Lower leg skin (tissue), 4 donors: Measurements from ENCODE around the gene FGD6. TPM values are rescaled to one million over a fixed set of nuclear protein-coding genes. Genes with fewer than 3 reads are reported as not detected.

Experiments used
- DNase-seq, 2 donors: peaks; one replicate each; pipeline ENCODE4 v3.0.0-alpha.2; 2019; ENCODE audit warnings: low spot score in 2 of 2
- H3K4me3 ChIP-seq: fragments of 200-600 bp; sonication (generic); 2 replicates; pipeline ENCODE4 v1.5.1; 2017; ENCODE audit warnings: mild to moderate bottlenecking, low read depth; ENCODE audit not compliant: poor library complexity, severe bottlenecking
- CTCF ChIP-seq, 3 donors: fragments of 450-650 bp; IDR thresholded peaks; one replicate each; pipeline ENCODE4 v1.5.1; 2016; ENCODE audit warnings: antibody characterized with exemption in 3 of 3, mild to moderate bottlenecking in 3 of 3, moderate library complexity in 2 of 3
- POLR2A ChIP-seq, 2 donors: fragments of 450-650 bp; IDR thresholded peaks; one replicate each; pipeline ENCODE4 v1.6.1; 2016 to 2017; ENCODE audit warnings: antibody characterized with exemption in 2 of 2, mild to moderate bottlenecking in 1 of 2, moderate library complexity in 1 of 2
- WGBS, 2 donors: methylation state at CpG; one replicate each; pipeline ENCODE4 v1.1.5; 2018; 5-methylcytosine and 5-hydroxymethylcytosine counted together
- intact Hi-C: fragments of 100-400 bp; cut with DNase I; formaldehyde crosslinking; loops from one replicate; pipeline ENCODE4 v1.15.0; 2023; ENCODE audit warnings: low total_unique reads
- total RNA-seq, 4 donors: library from RNA; depleted of rRNA; stranded (reverse); fragments of >200 nt; gene quantifications; one replicate each; pipeline ENCODE4 v1.1.0, GENCODE V29; 2016

Gene FGD6
- total RNA-seq, 4 donors from 2014 or later = 13.9 to 19.1 (median 14.7) TPM

- intact Hi-C loops = no loop called here
- no peak for TF ChIP-seq CTCF (IDR thresholded peaks at IDR 0.05)
- TF ChIP-seq POLR2A (IDR thresholded peaks at IDR 0.05) = no peak
- DNase-seq = no peak
- 91 to 92% methylated on average over 4 of the region's 4 CpGs for WGBS, 2 donors
- H3K4me3 ChIP-seq = no peak overlapping the region
Measured at GRCh38 chr12:95220190-95220589, 2.9 kb upstream of the FGD6 start.

GRCh38 chr12:95218150-95219133 lies 1.2 kb upstream of the FGD6 start:
- peak overlapping the region; percentile 79 for H3K4me3 ChIP-seq
- intact Hi-C loops = loop anchor here (5.0 kb wide), 1 partner anchor 581 kb away; no protein-coding TSS in a partner anchor
- no peak for TF ChIP-seq CTCF (IDR thresholded peaks at IDR 0.05)
- TF ChIP-seq POLR2A (IDR thresholded peaks at IDR 0.05) = no peak
- 1 to 2% methylated on average over 33 to 35 of the region's 35 CpGs for WGBS, 2 donors
- DNase-seq = peak in 1 of 2 donors; percentile 82

DNA sequence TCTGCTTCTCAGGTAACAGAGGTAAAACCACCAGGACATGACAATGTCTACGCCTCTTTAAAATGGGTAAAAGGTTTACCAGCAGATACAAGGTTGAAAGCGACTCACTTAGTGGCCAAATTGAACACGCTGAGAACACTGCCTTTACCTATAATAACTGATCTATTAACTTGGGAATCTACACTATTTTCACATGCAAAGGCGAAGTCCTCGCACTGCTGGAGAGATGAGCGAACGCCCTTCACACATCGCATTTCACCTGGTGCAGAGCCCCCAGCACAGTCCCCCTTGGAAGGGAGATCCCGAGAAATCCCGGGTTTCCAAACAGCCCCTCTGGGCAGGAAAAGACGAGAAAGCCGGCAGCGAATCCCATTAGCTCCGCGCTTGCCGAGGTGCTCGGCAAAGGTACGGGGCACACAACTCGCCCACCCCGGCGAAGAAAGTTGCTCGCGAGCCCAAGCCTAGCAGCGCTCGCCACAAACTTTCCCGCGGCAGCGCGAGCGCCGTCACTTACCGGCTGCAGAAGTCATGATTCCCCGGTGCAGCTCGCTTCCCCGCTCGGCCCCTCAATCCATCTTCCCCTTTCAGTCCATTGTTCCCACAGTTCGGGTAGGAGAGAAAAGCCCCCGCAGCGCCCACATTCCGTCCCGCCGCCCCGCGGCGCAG lies 423 bp downstream of the FGD6 start:
- intact Hi-C loops = loop anchor here (5.0 kb wide), 1 partner anchor 580 kb away; no protein-coding TSS in a partner anchor
- no peak for DNase-seq
- TF ChIP-seq POLR2A (IDR thresholded peaks at IDR 0.05) (no peak), CTCF (IDR thresholded peaks at IDR 0.05) (no peak)
- 1% methylated on average over 24 to 44 of the region's 45 CpGs for WGBS, 2 donors
- peak overlapping the region; percentile 81 for H3K4me3 ChIP-seq

DNA sequence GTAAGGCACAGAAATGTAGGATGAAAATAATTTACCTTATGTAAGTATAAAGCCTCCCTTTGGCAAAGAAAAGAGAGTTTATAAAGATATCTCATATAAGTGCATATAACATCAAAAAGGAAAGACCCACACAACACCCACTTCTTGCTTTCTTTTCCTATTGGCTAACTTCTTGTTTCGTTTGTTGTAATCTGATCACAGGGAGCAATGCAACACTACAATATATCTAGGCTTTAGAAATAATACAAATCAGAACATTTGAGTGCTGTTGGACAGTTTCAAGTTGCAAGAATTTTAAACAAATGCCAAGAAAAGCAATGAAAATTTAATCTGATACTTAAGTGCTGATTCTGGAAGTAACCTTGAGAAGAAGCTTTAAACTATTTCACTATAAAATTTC lies 1.3 kb downstream of the FGD6 start:
- TF ChIP-seq POLR2A (IDR thresholded peaks at IDR 0.05) = no peak
- TF ChIP-seq CTCF (IDR thresholded peaks at IDR 0.05) = no peak
- H3K4me3 ChIP-seq = no peak overlapping the region
- intact Hi-C loops = loop anchor here (5.0 kb wide), 1 partner anchor 579 kb away; no protein-coding TSS in a partner anchor
- 11 to 15% methylated on average over 1 of the region's 1 CpG for WGBS, 2 donors
- DNase-seq = no peak

- no peak for TF ChIP-seq POLR2A (IDR thresholded peaks at IDR 0.05)
- no peak for TF ChIP-seq CTCF (IDR thresholded peaks at IDR 0.05)
Measured at GRCh38 chr12:95214466-95214865, 2.8 kb downstream of the FGD6 start.

More at GRCh38 chr12:95214466-95214865, 2.8 kb downstream of the FGD6 start:
- H3K4me3 ChIP-seq = no peak overlapping the region
- intact Hi-C loops = no loop called here
- no peak for DNase-seq
- WGBS, 2 donors = 74 to 78% methylated on average over 3 of the region's 3 CpGs
